ENCODE data around the gene CKS1B. TPM values are rescaled to one million over a fixed set of nuclear protein-coding genes. Genes with fewer than 3 reads are reported as not detected.

Gene CKS1B
- total and polyA plus RNA-seq, 9 of the 15 experiments (the other 6 are each of a cell fraction or from before 2014, with no cell fraction given), result 215 to 1,103 (median 460) TPM

DNA sequence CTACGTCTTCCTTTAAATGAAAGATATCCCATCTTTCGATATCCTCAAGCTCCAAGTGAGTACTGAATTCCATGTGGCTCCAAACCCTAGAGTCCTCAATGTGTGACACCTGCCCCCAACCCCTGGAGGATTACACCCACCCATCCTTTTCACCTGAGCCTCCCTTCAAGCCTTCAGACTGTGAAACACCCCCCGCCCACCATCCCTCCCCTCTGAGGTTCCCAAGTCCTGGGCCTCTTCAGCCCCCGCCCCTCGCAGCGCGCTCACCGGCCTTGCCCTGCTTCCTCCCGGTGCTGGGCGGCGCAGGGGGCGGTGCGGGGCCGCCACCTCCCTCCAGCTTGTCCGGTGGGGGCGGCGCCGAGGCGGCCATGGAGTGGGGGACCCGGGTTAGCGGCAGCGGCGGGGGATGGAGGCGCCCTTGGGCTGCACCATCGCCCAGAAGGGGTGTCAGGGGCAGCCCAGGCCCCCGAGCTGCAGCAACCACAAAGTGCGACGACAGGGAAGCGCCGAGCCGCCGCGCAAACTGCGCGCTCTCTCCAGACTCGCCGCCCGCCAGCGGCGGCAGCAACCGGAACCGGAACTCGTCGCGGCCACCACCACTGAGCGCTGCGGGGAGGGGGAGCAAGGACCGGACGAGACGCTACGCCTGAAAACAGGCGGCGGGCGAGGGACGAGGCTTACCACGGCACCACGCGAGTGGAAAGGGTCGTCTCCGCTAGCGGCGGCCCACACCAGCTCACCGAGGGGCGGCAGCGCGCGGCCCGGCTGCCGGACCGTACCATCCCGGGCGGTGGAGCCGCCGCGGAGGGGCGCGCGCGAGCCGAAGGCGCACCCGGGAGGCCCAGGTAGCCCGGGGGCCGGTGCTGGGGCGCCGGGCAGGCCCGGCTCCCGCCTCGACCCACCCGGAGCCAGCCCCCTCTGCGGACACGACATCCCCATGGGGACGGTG lies 13.0 kb upstream of the CKS1B start, which contains the start of gene PYGO2 (continued):
- TF ChIP-seq, protein P1, sequence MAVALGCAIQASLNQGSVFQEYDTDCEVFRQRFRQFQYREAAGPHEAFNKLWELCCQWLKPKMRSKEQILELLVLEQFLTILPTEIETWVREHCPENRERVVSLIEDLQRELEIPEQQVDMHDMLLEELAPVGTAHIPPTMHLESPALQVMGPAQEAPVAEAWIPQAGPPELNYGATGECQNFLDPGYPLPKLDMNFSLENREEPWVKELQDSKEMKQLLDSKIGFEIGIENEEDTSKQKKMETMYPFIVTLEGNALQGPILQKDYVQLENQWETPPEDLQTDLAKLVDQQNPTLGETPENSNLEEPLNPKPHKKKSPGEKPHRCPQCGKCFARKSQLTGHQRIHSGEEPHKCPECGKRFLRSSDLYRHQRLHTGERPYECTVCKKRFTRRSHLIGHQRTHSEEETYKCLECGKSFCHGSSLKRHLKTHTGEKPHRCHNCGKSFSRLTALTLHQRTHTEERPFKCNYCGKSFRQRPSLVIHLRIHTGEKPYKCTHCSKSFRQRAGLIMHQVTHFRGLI (CRISPR knock-in tag; IDR thresholded peaks at IDR 0.05), result no peak
- TF ChIP-seq GATA2 (CRISPR knock-in tag; IDR thresholded peaks at IDR 0.05), result no peak
- TF ChIP-seq GABPB2 (CRISPR knock-in tag; conservative IDR thresholded peaks at IDR 0.05), result no peak
- no peak; the same call in 1 of the 2 replicates for TF ChIP-seq ZSCAN29 (IDR thresholded peaks at IDR 0.05)
- TF ChIP-seq GTF2A2 (tag; IDR thresholded peaks at IDR 0.05), result no peak
- 0 out of 2 replicates have a peak, but pooled peaks have one; percentile 44 for TF ChIP-seq CBFB (CRISPR knock-in tag; IDR thresholded peaks at IDR 0.05)
- TF ChIP-seq ZNF354B (CRISPR knock-in tag; IDR thresholded peaks at IDR 0.05), result no peak
- no peak for TF ChIP-seq NR3C1 (CRISPR knock-in tag; IDR thresholded peaks at IDR 0.05)
- TF ChIP-seq TAF1 (IDR thresholded peaks at IDR 0.05; ENCODE audit: control insufficient read depth, extremely low read depth, insufficient read depth, low read length, severe bottlenecking), result peak; percentile 55
- peak; percentile 86 for TF ChIP-seq ZFPM2 (CRISPR knock-in tag; IDR thresholded peaks at IDR 0.05)
- TF ChIP-seq, protein P2, sequence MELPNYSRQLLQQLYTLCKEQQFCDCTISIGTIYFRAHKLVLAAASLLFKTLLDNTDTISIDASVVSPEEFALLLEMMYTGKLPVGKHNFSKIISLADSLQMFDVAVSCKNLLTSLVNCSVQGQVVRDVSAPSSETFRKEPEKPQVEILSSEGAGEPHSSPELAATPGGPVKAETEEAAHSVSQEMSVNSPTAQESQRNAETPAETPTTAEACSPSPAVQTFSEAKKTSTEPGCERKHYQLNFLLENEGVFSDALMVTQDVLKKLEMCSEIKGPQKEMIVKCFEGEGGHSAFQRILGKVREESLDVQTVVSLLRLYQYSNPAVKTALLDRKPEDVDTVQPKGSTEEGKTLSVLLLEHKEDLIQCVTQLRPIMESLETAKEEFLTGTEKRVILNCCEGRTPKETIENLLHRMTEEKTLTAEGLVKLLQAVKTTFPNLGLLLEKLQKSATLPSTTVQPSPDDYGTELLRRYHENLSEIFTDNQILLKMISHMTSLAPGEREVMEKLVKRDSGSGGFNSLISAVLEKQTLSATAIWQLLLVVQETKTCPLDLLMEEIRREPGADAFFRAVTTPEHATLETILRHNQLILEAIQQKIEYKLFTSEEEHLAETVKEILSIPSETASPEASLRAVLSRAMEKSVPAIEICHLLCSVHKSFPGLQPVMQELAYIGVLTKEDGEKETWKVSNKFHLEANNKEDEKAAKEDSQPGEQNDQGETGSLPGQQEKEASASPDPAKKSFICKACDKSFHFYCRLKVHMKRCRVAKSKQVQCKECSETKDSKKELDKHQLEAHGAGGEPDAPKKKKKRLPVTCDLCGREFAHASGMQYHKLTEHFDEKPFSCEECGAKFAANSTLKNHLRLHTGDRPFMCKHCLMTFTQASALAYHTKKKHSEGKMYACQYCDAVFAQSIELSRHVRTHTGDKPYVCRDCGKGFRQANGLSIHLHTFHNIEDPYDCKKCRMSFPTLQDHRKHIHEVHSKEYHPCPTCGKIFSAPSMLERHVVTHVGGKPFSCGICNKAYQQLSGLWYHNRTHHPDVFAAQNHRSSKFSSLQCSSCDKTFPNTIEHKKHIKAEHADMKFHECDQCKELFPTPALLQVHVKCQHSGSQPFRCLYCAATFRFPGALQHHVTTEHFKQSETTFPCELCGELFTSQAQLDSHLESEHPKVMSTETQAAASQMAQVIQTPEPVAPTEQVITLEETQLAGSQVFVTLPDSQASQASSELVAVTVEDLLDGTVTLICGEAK (IDR thresholded peaks at IDR 0.05), result peak; percentile 95
- TF ChIP-seq, protein P2 (CRISPR knock-in tag; IDR thresholded peaks at IDR 0.05), result no peak
- peak; percentile 69 for TF ChIP-seq ZNF12 (CRISPR knock-in tag; IDR thresholded peaks at IDR 0.05)
- no peak for TF ChIP-seq SRSF3 (IDR thresholded peaks at IDR 0.05; ENCODE audit: insufficient read depth, low read length)
- peak; percentile 59; the same call in 1 of the 2 replicates for TF ChIP-seq PHTF2 (CRISPR knock-in tag; IDR thresholded peaks at IDR 0.05)
